ENCODE data around the gene GOLGA6C. TPM values are rescaled to one million over a fixed set of nuclear protein-coding genes. Genes with fewer than 3 reads are reported as not detected.
"Not testable (repeated sequence)": the region's sequence is repeated elsewhere in the genome, so short reads cannot be mapped to it uniquely, and the experiment has no call there.

GOLGA6C gene
- total and polyA plus RNA-seq, 2 donors (not counting 3 experiments of a cell fraction or from before 2014, with no cell fraction given) = not detected

GRCh38 chr15:75298541-75299310, 40.6 kb downstream of the GOLGA6C start:
- intact Hi-C loops (cut with micrococcal nuclease); H3K27ac ChIP-seq (ENCODE audit: insufficient read depth, low read depth, low read length); H3K4me1 ChIP-seq (ENCODE audit: control insufficient read depth, extremely low read depth, insufficient read depth, low read length); H4K20me1 ChIP-seq (replicated peaks; ENCODE audit: control insufficient read depth, extremely low read depth, insufficient read depth, low read length); H2AFZ ChIP-seq (ENCODE audit: low read depth, low read length); H3K9me3 ChIP-seq (replicated peaks; ENCODE audit: control insufficient read depth, insufficient read depth, low read length); dilution Hi-C loops (cut with MboI; ENCODE audit: extremely low pct_ligation_motif_present, low sequenced_read_pairs); H3K79me2 ChIP-seq (ENCODE audit: control insufficient read depth, insufficient read depth, low read length); H3K27me3 ChIP-seq (ENCODE audit: control insufficient read depth in 2 of 2, insufficient read depth in 2 of 2, low read length in 2 of 2); H3K36me3 ChIP-seq (ENCODE audit: control insufficient read depth in 2 of 2, extremely low read depth in 1 of 2, insufficient read depth in 2 of 2, low read length in 2 of 2); BruUV-seq (replicated peaks); H3K4me2 ChIP-seq (ENCODE audit: insufficient read depth, low read length); POLR2A ChIA-PET; DNase-seq (ENCODE audit: low read depth, low spot score); FAIRE-seq; H3K9me1 ChIP-seq (replicated peaks; ENCODE audit: control insufficient read depth, extremely low read depth, insufficient read depth, low read length); H3K4me3 ChIP-seq (replicated peaks in 1 of 3; ENCODE audit: insufficient read depth in 1 of 3, low read depth in 1 of 3, low read length in 3 of 3); H3K9ac ChIP-seq (replicated peaks; ENCODE audit: extremely low read depth, insufficient read depth, low read length): not testable (repeated sequence)
- CTCF ChIA-PET = interaction anchor here (1.0 kb wide), 1 partner anchor 270 kb away, joined by 3 read pairs; no protein-coding TSS in a partner anchor

GRCh38 chr15:75299311-75299688, 41.2 kb downstream of the GOLGA6C start:
- intact Hi-C loops (cut with micrococcal nuclease); H3K27ac ChIP-seq (ENCODE audit: insufficient read depth, low read depth, low read length); H4K20me1 ChIP-seq (replicated peaks; ENCODE audit: control insufficient read depth, extremely low read depth, insufficient read depth, low read length); H3K4me1 ChIP-seq (ENCODE audit: control insufficient read depth, extremely low read depth, insufficient read depth, low read length); dilution Hi-C loops (cut with MboI; ENCODE audit: extremely low pct_ligation_motif_present, low sequenced_read_pairs); H3K79me2 ChIP-seq (ENCODE audit: control insufficient read depth, insufficient read depth, low read length); H3K9ac ChIP-seq (replicated peaks; ENCODE audit: extremely low read depth, insufficient read depth, low read length); DNase-seq (ENCODE audit: low read depth, low spot score); H3K9me1 ChIP-seq (replicated peaks; ENCODE audit: control insufficient read depth, extremely low read depth, insufficient read depth, low read length); CTCF ChIA-PET; H3K4me2 ChIP-seq (ENCODE audit: insufficient read depth, low read length); H2AFZ ChIP-seq (ENCODE audit: low read depth, low read length); H3K4me3 ChIP-seq (replicated peaks in 1 of 3; ENCODE audit: insufficient read depth in 1 of 3, low read depth in 1 of 3, low read length in 3 of 3); H3K9me3 ChIP-seq (replicated peaks; ENCODE audit: control insufficient read depth, insufficient read depth, low read length); H3K27me3 ChIP-seq (ENCODE audit: control insufficient read depth in 2 of 2, insufficient read depth in 2 of 2, low read length in 2 of 2); BruUV-seq (replicated peaks); POLR2A ChIA-PET; H3K36me3 ChIP-seq (ENCODE audit: control insufficient read depth in 2 of 2, extremely low read depth in 1 of 2, insufficient read depth in 2 of 2, low read length in 2 of 2): not testable (repeated sequence)
- peak; percentile 38 for FAIRE-seq
- TF ChIP-seq, protein P1, sequence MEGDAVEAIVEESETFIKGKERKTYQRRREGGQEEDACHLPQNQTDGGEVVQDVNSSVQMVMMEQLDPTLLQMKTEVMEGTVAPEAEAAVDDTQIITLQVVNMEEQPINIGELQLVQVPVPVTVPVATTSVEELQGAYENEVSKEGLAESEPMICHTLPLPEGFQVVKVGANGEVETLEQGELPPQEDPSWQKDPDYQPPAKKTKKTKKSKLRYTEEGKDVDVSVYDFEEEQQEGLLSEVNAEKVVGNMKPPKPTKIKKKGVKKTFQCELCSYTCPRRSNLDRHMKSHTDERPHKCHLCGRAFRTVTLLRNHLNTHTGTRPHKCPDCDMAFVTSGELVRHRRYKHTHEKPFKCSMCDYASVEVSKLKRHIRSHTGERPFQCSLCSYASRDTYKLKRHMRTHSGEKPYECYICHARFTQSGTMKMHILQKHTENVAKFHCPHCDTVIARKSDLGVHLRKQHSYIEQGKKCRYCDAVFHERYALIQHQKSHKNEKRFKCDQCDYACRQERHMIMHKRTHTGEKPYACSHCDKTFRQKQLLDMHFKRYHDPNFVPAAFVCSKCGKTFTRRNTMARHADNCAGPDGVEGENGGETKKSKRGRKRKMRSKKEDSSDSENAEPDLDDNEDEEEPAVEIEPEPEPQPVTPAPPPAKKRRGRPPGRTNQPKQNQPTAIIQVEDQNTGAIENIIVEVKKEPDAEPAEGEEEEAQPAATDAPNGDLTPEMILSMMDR (IDR thresholded peaks at IDR 0.05; ENCODE audit: extremely low read depth in 1 of 2, insufficient read depth in 1 of 2, low read depth in 1 of 2, low read length in 2 of 2) = peak; percentile 18 to 24

- FAIRE-seq; CTCF ChIA-PET; BruUV-seq (replicated peaks): not testable (repeated sequence)
Observed at GRCh38 chr15:75300026-75300425, 41.9 kb downstream of the GOLGA6C start.

More at GRCh38 chr15:75300026-75300425, 41.9 kb downstream of the GOLGA6C start:
- H3K27ac ChIP-seq (ENCODE audit: insufficient read depth, low read depth, low read length); H3K36me3 ChIP-seq (ENCODE audit: control insufficient read depth in 2 of 2, extremely low read depth in 1 of 2, insufficient read depth in 2 of 2, low read length in 2 of 2); H2AFZ ChIP-seq (ENCODE audit: low read depth, low read length); DNase-seq (ENCODE audit: low read depth, low spot score); H3K9me3 ChIP-seq (replicated peaks; ENCODE audit: control insufficient read depth, insufficient read depth, low read length); H3K79me2 ChIP-seq (ENCODE audit: control insufficient read depth, insufficient read depth, low read length); H3K9me1 ChIP-seq (replicated peaks; ENCODE audit: control insufficient read depth, extremely low read depth, insufficient read depth, low read length); POLR2A ChIA-PET; H3K27me3 ChIP-seq (ENCODE audit: control insufficient read depth in 2 of 2, insufficient read depth in 2 of 2, low read length in 2 of 2); H3K9ac ChIP-seq (replicated peaks; ENCODE audit: extremely low read depth, insufficient read depth, low read length); H3K4me3 ChIP-seq (replicated peaks in 1 of 3; ENCODE audit: insufficient read depth in 1 of 3, low read depth in 1 of 3, low read length in 3 of 3); H3K4me2 ChIP-seq (ENCODE audit: insufficient read depth, low read length); H3K4me1 ChIP-seq (ENCODE audit: control insufficient read depth, extremely low read depth, insufficient read depth, low read length); dilution Hi-C loops (cut with MboI; ENCODE audit: extremely low pct_ligation_motif_present, low sequenced_read_pairs); H4K20me1 ChIP-seq (replicated peaks; ENCODE audit: control insufficient read depth, extremely low read depth, insufficient read depth, low read length): not testable (repeated sequence)
- intact Hi-C loops (cut with micrococcal nuclease) = loop anchor here (10.0 kb wide), 1 partner anchor 275 kb away; the partner anchor contains the start of gene PPCDC
